ENCODE results near the gene SPECC1. TPM values are rescaled to one million over a fixed set of nuclear protein-coding genes. Genes with fewer than 3 reads are reported as not detected.

SPECC1 gene
- total and polyA plus RNA-seq, 2 donors = 7.6 to 9.3 TPM

GRCh38 chr17:20127360-20128035, 118.3 kb downstream of the SPECC1 start:
- H3K9me3 ChIP-seq (ENCODE audit: control insufficient read depth in 2 of 2, insufficient read depth in 1 of 2, low read length in 1 of 2) = no peaks in the 10 kb centered on the region
- H3K36me3 ChIP-seq (ENCODE audit: control insufficient read depth in 2 of 2, insufficient read depth in 2 of 2, low read length in 1 of 2) = no peaks in the 10 kb centered on the region
- no peak for DNase-seq (ENCODE audit: low read depth in 6 of 9, low spot score in 9 of 9)
- 97% methylated on average over 6 of the region's 6 CpGs for WGBS
- H3K4me1 ChIP-seq (ENCODE audit: control insufficient read depth in 2 of 2, insufficient read depth in 2 of 2, low read length in 2 of 2) = no peaks in the 10 kb centered on the region
- no peaks in the 10 kb centered on the region for H3K27me3 ChIP-seq (ENCODE audit: control insufficient read depth in 2 of 2, insufficient read depth in 1 of 2, low read length in 1 of 2)
- H3K4me3 ChIP-seq (ENCODE audit: low read length in 2 of 2) = no peak overlapping the region
- H3K27ac ChIP-seq (ENCODE audit: low read depth in 1 of 2, low read length in 1 of 2) = no peak overlapping the region

DNA sequence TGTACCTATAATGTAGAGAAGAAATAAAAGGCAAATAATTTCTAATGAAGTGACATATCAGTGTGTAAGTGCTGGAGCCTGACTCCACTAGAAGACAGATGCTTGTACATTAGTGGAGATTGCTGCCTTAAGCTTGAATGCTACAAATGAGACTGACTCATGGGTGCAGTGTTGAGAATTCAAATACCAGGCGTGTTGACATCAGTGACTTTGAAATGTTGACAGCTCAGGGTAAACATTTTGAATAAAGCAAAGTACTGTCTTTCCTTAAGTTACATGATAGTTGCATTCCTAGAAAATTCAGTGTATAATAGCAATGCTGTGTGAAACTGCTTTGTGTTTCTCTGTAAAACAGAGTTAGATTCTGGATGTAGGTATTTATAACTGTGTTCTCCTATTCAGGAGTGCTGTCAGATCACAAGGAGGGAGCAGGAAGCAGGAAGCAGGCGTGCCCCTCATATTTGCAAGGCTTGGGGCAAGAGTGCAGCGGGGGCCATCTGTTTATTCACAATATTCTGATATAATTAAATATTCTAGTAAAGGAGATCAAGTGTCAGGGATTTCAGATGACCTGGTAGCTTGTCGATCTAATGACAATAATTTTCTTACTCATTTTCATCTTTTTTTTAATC, 119.0 kb downstream of the SPECC1 start:
- Histone ChIP-seq H3K36me3 (ENCODE audit: control insufficient read depth in 2 of 2, insufficient read depth in 2 of 2, low read length in 1 of 2) (no peaks in the 10 kb centered on the region), H3K27me3 (ENCODE audit: control insufficient read depth in 2 of 2, insufficient read depth in 1 of 2, low read length in 1 of 2) (no peaks in the 10 kb centered on the region), H3K27ac (ENCODE audit: low read depth in 1 of 2, low read length in 1 of 2) (no peak overlapping the region), H3K4me1 (ENCODE audit: control insufficient read depth in 2 of 2, insufficient read depth in 2 of 2, low read length in 2 of 2) (no peaks in the 10 kb centered on the region), H3K9me3 (ENCODE audit: control insufficient read depth in 2 of 2, insufficient read depth in 1 of 2, low read length in 1 of 2) (no peaks in the 10 kb centered on the region), H3K4me3 (ENCODE audit: low read length in 2 of 2) (no peak overlapping the region)
- WGBS = 94% methylated on average over 4 of the region's 4 CpGs
- no peak for DNase-seq (ENCODE audit: low read depth in 6 of 9, low spot score in 9 of 9)

- Histone ChIP-seq H3K4me3 (ENCODE audit: low read length in 2 of 2) (no peak overlapping the region), H3K27me3 (ENCODE audit: control insufficient read depth in 2 of 2, insufficient read depth in 1 of 2, low read length in 1 of 2) (no peaks in the 10 kb centered on the region), H3K4me1 (ENCODE audit: control insufficient read depth in 2 of 2, insufficient read depth in 2 of 2, low read length in 2 of 2) (no peaks in the 10 kb centered on the region), H3K9me3 (ENCODE audit: control insufficient read depth in 2 of 2, insufficient read depth in 1 of 2, low read length in 1 of 2) (no peaks in the 10 kb centered on the region), H3K36me3 (ENCODE audit: control insufficient read depth in 2 of 2, insufficient read depth in 2 of 2, low read length in 1 of 2) (no peaks in the 10 kb centered on the region), H3K27ac (ENCODE audit: low read depth in 1 of 2, low read length in 1 of 2) (no peak overlapping the region)
- no peak for DNase-seq (ENCODE audit: low read depth in 6 of 9, low spot score in 9 of 9)
- 95% methylated on average over 5 of the region's 5 CpGs for WGBS
Measured at GRCh38 chr17:20133517-20133916, 124.4 kb downstream of the SPECC1 start.

- H3K9me3 ChIP-seq (ENCODE audit: control insufficient read depth in 2 of 2, insufficient read depth in 1 of 2, low read length in 1 of 2) = no peaks in the 10 kb centered on the region
- no peak for DNase-seq (ENCODE audit: low read depth in 6 of 9, low spot score in 9 of 9)
- WGBS = 89% methylated on average over 10 of the region's 10 CpGs
Measured at GRCh38 chr17:20141198-20141972, 132.2 kb downstream of the SPECC1 start.

DNA sequence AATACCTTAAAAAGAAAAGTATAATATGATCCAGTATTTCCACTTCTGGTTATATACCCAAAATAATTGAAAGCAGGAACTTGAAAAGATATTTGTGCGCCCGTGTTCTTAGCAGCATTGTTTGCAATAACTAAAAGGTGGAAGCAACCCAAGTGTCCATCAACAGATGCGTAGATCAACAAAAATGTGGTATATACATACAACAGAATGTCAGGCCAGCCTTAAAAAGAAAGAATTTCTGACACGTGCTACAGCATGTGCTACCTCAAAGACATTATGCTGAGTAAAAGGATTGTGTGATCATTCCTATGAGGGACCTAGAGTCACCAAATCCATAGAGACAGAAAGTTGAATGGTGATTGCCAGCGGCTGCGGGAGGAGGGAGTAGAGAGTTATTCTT, 133.1 kb downstream of the SPECC1 start:
- Histone ChIP-seq H3K9me3 (ENCODE audit: control insufficient read depth in 2 of 2, insufficient read depth in 1 of 2, low read length in 1 of 2) (no peaks in the 10 kb centered on the region), H3K27me3 (ENCODE audit: control insufficient read depth in 2 of 2, insufficient read depth in 1 of 2, low read length in 1 of 2) (no peaks in the 10 kb centered on the region), H3K36me3 (ENCODE audit: control insufficient read depth in 2 of 2, insufficient read depth in 2 of 2, low read length in 1 of 2) (no peaks in the 10 kb centered on the region), H3K27ac (ENCODE audit: low read depth in 1 of 2, low read length in 1 of 2) (no peak overlapping the region), H3K4me1 (ENCODE audit: control insufficient read depth in 2 of 2, insufficient read depth in 2 of 2, low read length in 2 of 2) (no peaks in the 10 kb centered on the region), H3K4me3 (ENCODE audit: low read length in 2 of 2) (no peak overlapping the region)
- no peak for DNase-seq (ENCODE audit: low read depth in 6 of 9, low spot score in 9 of 9)
- 94% methylated on average over 6 of the region's 6 CpGs for WGBS

More at GRCh38 chr17:20141198-20141972, 132.2 kb downstream of the SPECC1 start:
- Histone ChIP-seq H3K36me3 (ENCODE audit: control insufficient read depth in 2 of 2, insufficient read depth in 2 of 2, low read length in 1 of 2) (no peaks in the 10 kb centered on the region), H3K27ac (ENCODE audit: low read depth in 1 of 2, low read length in 1 of 2) (no peak overlapping the region), H3K4me3 (ENCODE audit: low read length in 2 of 2) (no peak overlapping the region), H3K4me1 (ENCODE audit: control insufficient read depth in 2 of 2, insufficient read depth in 2 of 2, low read length in 2 of 2) (no peaks in the 10 kb centered on the region), H3K27me3 (ENCODE audit: control insufficient read depth in 2 of 2, insufficient read depth in 1 of 2, low read length in 1 of 2) (no peaks in the 10 kb centered on the region)

- no peak overlapping the region for H3K4me3 ChIP-seq (ENCODE audit: low read length in 2 of 2)
- H3K9me3 ChIP-seq (ENCODE audit: control insufficient read depth in 2 of 2, insufficient read depth in 1 of 2, low read length in 1 of 2) = no peaks in the 10 kb centered on the region
- no peak for DNase-seq (ENCODE audit: low read depth in 6 of 9, low spot score in 9 of 9)
- no peak overlapping the region for H3K27ac ChIP-seq (ENCODE audit: low read depth in 1 of 2, low read length in 1 of 2)
- H3K36me3 ChIP-seq (ENCODE audit: control insufficient read depth in 2 of 2, insufficient read depth in 2 of 2, low read length in 1 of 2) = no peaks in the 10 kb centered on the region
- H3K4me1 ChIP-seq (ENCODE audit: control insufficient read depth in 2 of 2, insufficient read depth in 2 of 2, low read length in 2 of 2) = no peaks in the 10 kb centered on the region
- 97% methylated on average over 8 of the region's 8 CpGs for WGBS
- no peaks in the 10 kb centered on the region for H3K27me3 ChIP-seq (ENCODE audit: control insufficient read depth in 2 of 2, insufficient read depth in 1 of 2, low read length in 1 of 2)
Measured at GRCh38 chr17:20143740-20144139, 134.6 kb downstream of the SPECC1 start.

DNA sequence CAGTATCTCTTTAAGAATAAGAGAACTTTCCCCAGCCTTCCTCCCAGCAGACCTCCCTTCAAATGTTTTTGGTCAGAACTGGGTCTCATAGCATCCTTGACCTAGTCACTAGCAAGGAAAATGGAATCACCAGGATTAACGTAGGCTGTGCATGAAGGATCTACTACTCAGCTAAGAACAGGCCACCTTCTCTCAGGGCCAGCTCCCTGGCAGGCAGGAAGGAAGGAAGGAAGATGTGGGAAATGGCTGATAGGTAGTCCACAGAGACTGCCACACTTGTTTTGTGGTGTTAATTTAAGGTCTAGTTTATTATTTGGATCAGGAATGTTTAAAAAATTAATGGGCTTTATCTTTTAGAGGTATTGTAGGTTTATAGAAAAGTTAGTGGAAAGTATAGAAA, 136.4 kb downstream of the SPECC1 start:
- H3K4me1 ChIP-seq (ENCODE audit: control insufficient read depth in 2 of 2, insufficient read depth in 2 of 2, low read length in 2 of 2) = no peaks in the 10 kb centered on the region
- H3K36me3 ChIP-seq (ENCODE audit: control insufficient read depth in 2 of 2, insufficient read depth in 2 of 2, low read length in 1 of 2) = no peaks in the 10 kb centered on the region
- DNase-seq (ENCODE audit: low read depth in 6 of 9, low spot score in 9 of 9) = no peak
- no peak overlapping the region for H3K27ac ChIP-seq (ENCODE audit: low read depth in 1 of 2, low read length in 1 of 2)
- no peak overlapping the region for H3K4me3 ChIP-seq (ENCODE audit: low read length in 2 of 2)
- no peaks in the 10 kb centered on the region for H3K27me3 ChIP-seq (ENCODE audit: control insufficient read depth in 2 of 2, insufficient read depth in 1 of 2, low read length in 1 of 2)
- no peaks in the 10 kb centered on the region for H3K9me3 ChIP-seq (ENCODE audit: control insufficient read depth in 2 of 2, insufficient read depth in 1 of 2, low read length in 1 of 2)
- WGBS = 97% methylated on average over 1 of the region's 1 CpG

GRCh38 chr17:20149251-20149650, 140.1 kb downstream of the SPECC1 start:
- Histone ChIP-seq H3K9me3 (ENCODE audit: control insufficient read depth in 2 of 2, insufficient read depth in 1 of 2, low read length in 1 of 2) (no peaks in the 10 kb centered on the region), H3K27ac (ENCODE audit: low read depth in 1 of 2, low read length in 1 of 2) (no peak overlapping the region), H3K4me3 (ENCODE audit: low read length in 2 of 2) (no peak overlapping the region), H3K27me3 (ENCODE audit: control insufficient read depth in 2 of 2, insufficient read depth in 1 of 2, low read length in 1 of 2) (no peaks in the 10 kb centered on the region), H3K4me1 (ENCODE audit: control insufficient read depth in 2 of 2, insufficient read depth in 2 of 2, low read length in 2 of 2) (no peaks in the 10 kb centered on the region), H3K36me3 (ENCODE audit: control insufficient read depth in 2 of 2, insufficient read depth in 2 of 2, low read length in 1 of 2) (no peaks in the 10 kb centered on the region)
- DNase-seq (ENCODE audit: low read depth in 6 of 9, low spot score in 9 of 9) = no peak
- 96% methylated on average over 4 of the region's 4 CpGs for WGBS

DNA sequence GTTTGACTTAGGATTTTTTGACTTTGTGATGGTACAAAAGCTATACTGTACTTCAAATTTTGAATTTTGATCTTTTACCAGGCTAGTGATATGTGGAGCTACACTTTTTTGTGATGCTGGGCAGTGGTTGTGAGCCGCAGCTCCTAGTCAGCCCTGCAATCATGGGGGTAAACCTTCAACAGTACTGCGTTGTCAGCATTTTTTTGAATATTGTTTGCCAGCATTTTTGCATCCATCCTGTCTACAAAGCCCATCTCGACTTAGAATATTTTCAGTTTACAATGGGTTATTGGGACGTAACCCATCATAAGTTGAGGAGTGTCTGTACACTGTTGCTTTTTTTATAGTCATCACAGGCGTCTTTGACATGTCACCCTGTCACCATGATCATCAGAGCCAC, 142.0 kb downstream of the SPECC1 start:
- Histone ChIP-seq H3K4me1 (ENCODE audit: control insufficient read depth in 2 of 2, insufficient read depth in 2 of 2, low read length in 2 of 2) (peaks cover 3 to 8% of the 10 kb centered on the region in 2 donors), H3K4me3 (ENCODE audit: low read length in 2 of 2) (no peak overlapping the region), H3K36me3 (ENCODE audit: control insufficient read depth in 2 of 2, insufficient read depth in 2 of 2, low read length in 1 of 2) (no peaks in the 10 kb centered on the region), H3K27me3 (ENCODE audit: control insufficient read depth in 2 of 2, insufficient read depth in 1 of 2, low read length in 1 of 2) (peaks cover 1 to 5% of the 10 kb centered on the region in 2 donors), H3K27ac (ENCODE audit: low read depth in 1 of 2, low read length in 1 of 2) (no peak overlapping the region), H3K9me3 (ENCODE audit: control insufficient read depth in 2 of 2, insufficient read depth in 1 of 2, low read length in 1 of 2) (no peaks in the 10 kb centered on the region)
- no peak for DNase-seq (ENCODE audit: low read depth in 6 of 9, low spot score in 9 of 9)
- WGBS = 96% methylated on average over 5 of the region's 5 CpGs
